Measurements from ENCODE around the gene TMEM42. TPM values are rescaled to one million over a fixed set of nuclear protein-coding genes. Genes with fewer than 3 reads are reported as not detected.

The TMEM42 gene
- total RNA-seq, 1 experiment from 2014 or later = 11.8 TPM

- H3K4me2 ChIP-seq (ENCODE audit: insufficient read depth, insufficient read length, low read length) = no peak overlapping the region
- no peak overlapping the region for H4K5ac ChIP-seq (ENCODE audit: insufficient read length, low read depth, low read length)
- no peak overlapping the region for H3K4ac ChIP-seq (ENCODE audit: low read depth, low read length)
- WGBS (ENCODE audit: extremely low coverage, insufficient read length, low lambda C conversion rate) = no CpG with 5 or more reads among the region's 3 CpGs
- H3K9me3 Mint-ChIP-seq = no peaks in the 10 kb centered on the region; a peak in 1 of 5 replicates
- H4K20me1 ChIP-seq (ENCODE audit: control insufficient read depth, insufficient read depth, insufficient read length) = no peaks in the 10 kb centered on the region
- H3K14ac ChIP-seq (ENCODE audit: insufficient read depth, low read length) = no peak overlapping the region
- H2AFZ ChIP-seq (ENCODE audit: low read length) = no peak overlapping the region
- no peaks in the 10 kb centered on the region for H3K23me2 ChIP-seq (ENCODE audit: insufficient read length, low read depth, low read length, poor library complexity, severe bottlenecking)
- H2BK5ac ChIP-seq (ENCODE audit: insufficient read length, low read length) = no peak overlapping the region
- no peak overlapping the region for H4K91ac ChIP-seq (ENCODE audit: insufficient read length, low read depth, low read length)
- H2BK120ac ChIP-seq (ENCODE audit: low read depth, low read length, poor library complexity, severe bottlenecking) = no peak overlapping the region
- peaks cover 5 to 6% of the 10 kb centered on the region in 2 experiments; a peak in 3 of 4 replicates for H3K4me1 Mint-ChIP-seq
- H3K27me3 ChIP-seq (ENCODE audit: insufficient read depth, low read length) = no peaks in the 10 kb centered on the region
- H3K27ac Mint-ChIP-seq = peak overlapping the region in 1 of 3 experiments; percentile 52; a peak in 1 of 7 replicates
- no peak overlapping the region for H3K23ac ChIP-seq (ENCODE audit: insufficient read length, low read depth, low read length)
- H2AK5ac ChIP-seq (ENCODE audit: insufficient read length, low read length) = no peak overlapping the region
- H3K36me3 Mint-ChIP-seq (ENCODE audit: insufficient read depth in 1 of 3, low read depth in 3 of 3) = no peaks in the 10 kb centered on the region
- no peak overlapping the region for H4K8ac ChIP-seq (replicated peaks; ENCODE audit: insufficient read length, low read depth, low read length)
- no peak overlapping the region; a peak in 1 of 5 replicates for H3K4me3 Mint-ChIP-seq
- H3K9me3 ChIP-seq (ENCODE audit: control insufficient read depth, low read depth, low read length) = peaks cover 7% of the 10 kb centered on the region
- no peak overlapping the region for H2BK12ac ChIP-seq (ENCODE audit: insufficient read length, low read depth, low read length)
- H3K18ac ChIP-seq (ENCODE audit: insufficient read length, low read depth, low read length) = no peak overlapping the region
- peaks cover 21% of the 10 kb centered on the region for H3K27me3 Mint-ChIP-seq (ENCODE audit: low read depth)
- no peaks in the 10 kb centered on the region for H3K79me2 ChIP-seq (ENCODE audit: insufficient read depth, low read length)
- H3K27ac ChIP-seq (ENCODE audit: insufficient read length, low read depth, low read length) = no peak overlapping the region
- no peak for DNase-seq
- H3K9ac ChIP-seq (ENCODE audit: extremely low read depth, insufficient read length, low read length) = no peak overlapping the region
- no peak overlapping the region for H2BK20ac ChIP-seq (ENCODE audit: low read depth, low read length, poor library complexity, severe bottlenecking)
- no peaks in the 10 kb centered on the region for H3K79me1 ChIP-seq (ENCODE audit: insufficient read depth, low read depth, low read length, poor library complexity, severe bottlenecking)
- H3K4me1 ChIP-seq (ENCODE audit: insufficient read depth, low read length) = no peaks in the 10 kb centered on the region
- TF ChIP-seq CTCF (conservative IDR thresholded peaks at IDR 0.05) = no peak
- H3T11ph ChIP-seq (ENCODE audit: low read length) = no peak overlapping the region
- no peak overlapping the region for H2BK15ac ChIP-seq (ENCODE audit: low read depth, low read length)
- no peak overlapping the region for H3K56ac ChIP-seq (ENCODE audit: insufficient read length, low read depth, low read length)
Observed at GRCh38 chr3:44905446-44906157, 43.9 kb downstream of the TMEM42 start.
